ENCODE measurements around the gene SKP1.
"Not testable (repeated sequence)": the region's sequence is repeated elsewhere in the genome, so short reads cannot be mapped to it uniquely, and the experiment has no call there.

The SKP1 gene

DNA sequence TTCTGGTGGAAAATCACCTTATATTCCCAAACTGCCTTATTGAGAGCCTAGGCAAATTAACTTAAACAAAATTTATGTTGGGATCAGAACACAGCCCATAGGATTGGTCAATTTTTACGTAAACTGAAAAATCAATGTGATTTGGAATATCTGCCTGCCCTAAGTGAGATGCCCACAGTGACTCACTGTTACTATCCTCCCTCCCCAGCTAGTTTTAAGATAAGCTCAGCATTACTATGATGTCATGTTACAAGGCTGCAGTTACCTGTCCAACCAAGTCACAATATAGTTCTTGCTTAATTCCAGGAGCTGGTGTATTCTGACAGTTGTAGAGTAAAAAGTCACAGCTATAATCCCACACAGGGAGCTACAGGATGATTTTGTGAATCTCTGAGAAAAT is 23.1 kb downstream of the SKP1 start:
- peak; percentile 64 for DNase-seq (ENCODE audit: low spot score)
- TF ChIP-seq, protein P1, sequence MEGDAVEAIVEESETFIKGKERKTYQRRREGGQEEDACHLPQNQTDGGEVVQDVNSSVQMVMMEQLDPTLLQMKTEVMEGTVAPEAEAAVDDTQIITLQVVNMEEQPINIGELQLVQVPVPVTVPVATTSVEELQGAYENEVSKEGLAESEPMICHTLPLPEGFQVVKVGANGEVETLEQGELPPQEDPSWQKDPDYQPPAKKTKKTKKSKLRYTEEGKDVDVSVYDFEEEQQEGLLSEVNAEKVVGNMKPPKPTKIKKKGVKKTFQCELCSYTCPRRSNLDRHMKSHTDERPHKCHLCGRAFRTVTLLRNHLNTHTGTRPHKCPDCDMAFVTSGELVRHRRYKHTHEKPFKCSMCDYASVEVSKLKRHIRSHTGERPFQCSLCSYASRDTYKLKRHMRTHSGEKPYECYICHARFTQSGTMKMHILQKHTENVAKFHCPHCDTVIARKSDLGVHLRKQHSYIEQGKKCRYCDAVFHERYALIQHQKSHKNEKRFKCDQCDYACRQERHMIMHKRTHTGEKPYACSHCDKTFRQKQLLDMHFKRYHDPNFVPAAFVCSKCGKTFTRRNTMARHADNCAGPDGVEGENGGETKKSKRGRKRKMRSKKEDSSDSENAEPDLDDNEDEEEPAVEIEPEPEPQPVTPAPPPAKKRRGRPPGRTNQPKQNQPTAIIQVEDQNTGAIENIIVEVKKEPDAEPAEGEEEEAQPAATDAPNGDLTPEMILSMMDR (conservative IDR thresholded peaks at IDR 0.05; ENCODE audit: low read depth): no peak
- CTCF ChIA-PET: interaction anchor here (0.7 to 1.9 kb wide), 3 partner anchors 13 to 867 kb away, joined by 3 to 9 read pairs (median 3); no protein-coding TSS in a partner anchor
- POLR2A ChIA-PET (ENCODE audit: low non-redundant PET): interaction anchor here (0.8 kb wide), 1 partner anchor 13 kb away, joined by 3 read pairs; no protein-coding TSS in a partner anchor
- no peak overlapping the region for H3K27ac ChIP-seq

DNA sequence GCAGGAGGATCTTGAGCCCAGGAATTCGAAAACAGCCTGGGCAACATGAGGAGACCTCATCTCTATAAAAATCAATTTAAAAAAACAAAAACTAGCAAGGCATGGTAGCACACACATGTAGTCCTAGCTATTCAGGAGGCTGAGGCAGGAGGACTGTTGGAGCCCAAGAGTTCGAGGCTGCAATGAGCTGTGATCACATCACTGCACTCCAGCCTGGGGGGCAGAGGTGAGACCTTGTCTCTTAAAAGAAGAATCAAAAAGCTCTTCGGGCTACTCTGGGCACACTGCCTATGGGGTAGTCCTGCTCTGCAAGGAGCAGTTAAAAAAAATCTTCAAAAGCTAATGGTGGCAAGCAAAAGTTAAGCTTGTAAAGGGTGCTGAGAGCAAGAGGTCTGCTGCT is 23.5 kb downstream of the SKP1 start:
- ChIA-PET POLR2A (ENCODE audit: low non-redundant PET) (interaction anchor here (0.8 kb wide), 1 partner anchor 12 kb away, joined by 3 read pairs; no protein-coding TSS in a partner anchor), CTCF (interaction anchor here (0.7 to 1.9 kb wide), 4 partner anchors 12 to 866 kb away, joined by 3 to 9 read pairs (median 3); no protein-coding TSS in a partner anchor)
- TF ChIP-seq, protein P1 (conservative IDR thresholded peaks at IDR 0.05; ENCODE audit: low read depth): no peak
- no peak overlapping the region for H3K27ac ChIP-seq
- no peak for DNase-seq (ENCODE audit: low spot score)

DNA sequence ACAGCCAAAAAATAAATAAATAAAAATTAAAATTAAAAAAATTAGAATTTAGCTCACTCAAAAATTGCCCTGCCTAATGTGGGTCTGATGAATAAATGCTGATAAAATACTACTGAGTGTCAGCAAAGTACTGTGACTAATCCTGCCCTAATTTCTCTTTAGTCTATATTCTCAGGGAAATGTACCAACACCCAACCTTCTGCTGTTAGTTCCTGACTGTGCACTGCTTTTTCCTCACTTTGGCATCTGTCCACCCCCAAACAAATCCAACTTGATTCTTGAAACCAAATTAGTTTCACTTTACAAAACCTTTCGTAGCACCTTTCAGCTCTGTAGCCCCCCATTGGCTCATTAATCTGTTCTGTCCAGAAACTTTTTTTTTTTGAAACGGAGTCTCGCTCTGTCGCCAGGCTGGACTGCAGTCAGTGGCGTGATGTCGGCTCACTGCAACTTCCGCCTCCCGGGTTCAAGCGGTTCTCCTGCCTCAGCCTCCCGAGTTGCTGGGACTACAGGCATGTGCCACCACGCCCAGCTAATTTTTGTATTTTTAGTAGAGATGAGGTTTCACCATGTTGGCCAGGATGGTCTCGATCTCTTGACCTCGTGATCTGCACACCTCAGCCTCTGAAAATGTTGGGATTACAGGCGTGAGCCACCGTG is 24.4 kb downstream of the SKP1 start:
- CTCF ChIA-PET: interaction anchor here (0.7 to 1.9 kb wide), 2 partner anchors 12 to 111 kb away, joined by 3 to 9 read pairs; no protein-coding TSS in a partner anchor
- DNase-seq (ENCODE audit: low spot score); H3K27ac ChIP-seq; POLR2A ChIA-PET (ENCODE audit: low non-redundant PET): not testable (repeated sequence)

DNA sequence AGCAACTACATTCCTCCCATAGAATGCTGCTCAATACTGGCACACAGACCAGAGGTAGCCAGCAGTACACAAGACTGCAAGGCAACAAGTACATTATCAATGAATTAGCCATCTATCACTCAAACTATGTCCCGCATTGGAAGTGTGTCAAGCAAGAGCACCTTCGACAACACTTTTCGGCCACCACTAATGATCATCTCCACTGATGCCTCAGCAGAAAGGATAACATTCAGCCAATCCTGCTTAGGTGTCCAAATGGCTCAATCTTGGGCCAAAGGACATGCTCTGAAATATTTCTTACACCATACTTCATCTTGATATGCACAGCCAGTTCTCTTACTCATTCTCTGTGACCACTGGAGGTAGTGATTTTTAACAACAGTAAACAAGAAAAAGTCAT is 25.0 kb downstream of the SKP1 start:
- H3K27ac ChIP-seq: no peak overlapping the region
- ChIA-PET POLR2A (ENCODE audit: low non-redundant PET) (no interaction called here), CTCF (interaction anchor here (0.5 to 1.0 kb wide), 2 partner anchors 14 to 411 kb away, joined by 3 to 10 read pairs; no protein-coding TSS in a partner anchor)
- TF ChIP-seq, protein P1 (conservative IDR thresholded peaks at IDR 0.05; ENCODE audit: low read depth): no peak
- DNase-seq (ENCODE audit: low spot score): no peak

DNA sequence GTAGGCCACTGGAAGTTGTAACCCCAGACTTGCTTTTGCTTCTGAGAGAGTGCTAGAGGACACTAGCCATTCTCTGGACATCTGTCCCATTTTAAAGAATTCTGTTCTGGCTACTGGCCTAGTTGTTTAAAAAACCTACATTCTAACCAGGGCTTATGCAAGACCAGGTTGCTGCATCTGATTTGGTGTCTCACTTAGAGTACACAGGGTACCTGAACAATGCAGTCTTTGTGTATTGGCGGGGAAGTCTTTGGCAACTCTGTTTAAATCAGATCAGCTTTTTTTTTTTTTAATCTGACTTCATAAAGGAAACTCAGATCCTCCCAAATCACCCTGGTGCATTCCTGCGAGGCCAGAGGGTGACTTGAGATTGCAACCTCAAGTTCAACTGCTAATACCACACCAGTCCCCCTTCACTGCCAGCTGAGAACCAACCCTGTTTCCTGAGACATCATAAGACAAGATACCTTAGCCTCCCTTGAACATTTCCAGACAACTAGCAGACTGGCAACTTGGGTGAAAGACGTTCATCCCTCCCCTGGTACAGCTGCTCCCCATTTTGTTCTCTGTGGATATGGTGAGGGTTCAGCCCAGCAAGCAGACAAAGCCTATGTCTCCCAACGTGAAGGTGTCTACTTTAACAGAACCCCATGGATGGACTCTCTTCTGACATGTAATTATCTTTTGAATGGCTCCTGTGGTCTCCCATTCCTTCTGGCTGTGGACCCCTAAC is 27.0 kb downstream of the SKP1 start:
- no peak for DNase-seq (ENCODE audit: low spot score)

DNA sequence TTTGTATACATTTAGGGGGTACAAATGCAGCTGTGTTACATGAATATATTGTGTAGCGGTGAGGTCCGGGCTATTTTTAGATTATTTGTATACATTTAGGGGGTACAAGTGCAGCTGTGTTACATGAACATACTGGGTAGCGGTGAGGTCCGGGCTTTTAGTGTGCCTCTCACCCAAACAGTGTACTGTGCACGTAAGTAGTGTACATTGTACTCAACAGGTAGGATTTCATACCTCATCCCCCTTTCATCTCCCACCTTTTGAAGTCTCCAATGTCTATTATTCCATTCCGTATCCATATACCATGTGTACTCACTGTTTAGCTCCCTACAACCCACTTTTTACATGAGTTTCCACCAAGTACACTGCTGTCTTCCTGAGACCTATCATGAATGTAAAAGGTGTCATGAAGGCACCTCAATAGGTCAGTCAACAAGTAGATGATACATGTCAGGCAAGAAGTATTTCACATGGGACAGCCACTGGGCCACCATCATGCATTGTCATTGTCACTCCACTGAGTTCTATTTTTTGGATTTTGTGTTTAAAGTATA is 27.7 kb downstream of the SKP1 start:
- DNase-seq (ENCODE audit: low spot score): no peak
- no peak overlapping the region for H3K27ac ChIP-seq
- TF ChIP-seq, protein P1 (conservative IDR thresholded peaks at IDR 0.05; ENCODE audit: low read depth): no peak
- CTCF ChIA-PET: interaction anchor here (0.6 to 1.3 kb wide), 5 partner anchors 9 to 544 kb away, joined by 3 to 6 read pairs (median 3); no protein-coding TSS in a partner anchor
- POLR2A ChIA-PET (ENCODE audit: low non-redundant PET): interaction anchor here (0.6 kb wide), 1 partner anchor 9 kb away, joined by 3 read pairs; no protein-coding TSS in a partner anchor

More for the DNA sequence above, 27.0 kb downstream of the SKP1 start:
- H3K27ac ChIP-seq: no peak overlapping the region
- CTCF ChIA-PET: interaction anchor here (0.6 to 1.3 kb wide), 3 partner anchors 10 to 110 kb away, joined by 3 to 6 read pairs (median 5); no protein-coding TSS in a partner anchor
- POLR2A ChIA-PET (ENCODE audit: low non-redundant PET): interaction anchor here (0.6 to 0.7 kb wide), 2 partner anchors 9 to 629 kb away, joined by 3 read pairs; no protein-coding TSS in a partner anchor
- TF ChIP-seq, protein P1 (conservative IDR thresholded peaks at IDR 0.05; ENCODE audit: low read depth): no peak
